Activated naive CD4-positive, alpha-beta T cell treated with Interleukin-2 at 50 U/mL for 16 hours (primary cell): ENCODE measurements around the gene PLD3.
A peak's percentile ranks its signal among the peaks of the same experiment; 100 is the strongest.

ENCODE experiments used
- DNase-seq: peaks from one replicate; pipeline ENCODE4 v3.0.0-alpha.2; 2020

Gene PLD3

GRCh38 chr19:40416918-40417642 is 68.6 kb downstream of the PLD3 start:
- no peak for DNase-seq

GRCh38 chr19:40417643-40417981 is 69.1 kb downstream of the PLD3 start:
- DNase-seq, result no peak

- no peak for DNase-seq
Measured at GRCh38 chr19:40418040-40418439, 69.5 kb downstream of the PLD3 start.

GRCh38 chr19:40419066-40419612 is 70.6 kb downstream of the PLD3 start:
- no peak for DNase-seq

- no peak for DNase-seq
Measured at GRCh38 chr19:40419780-40420179, 71.3 kb downstream of the PLD3 start.

- DNase-seq, result no peak
Measured at GRCh38 chr19:40420451-40420765, 71.9 kb downstream of the PLD3 start.

- peak; percentile 75 for DNase-seq
Measured at GRCh38 chr19:40420766-40421765, 72.6 kb downstream of the PLD3 start.

GRCh38 chr19:40421993-40422747 is 73.7 kb downstream of the PLD3 start:
- no peak for DNase-seq

GRCh38 chr19:40422748-40423566 is 74.5 kb downstream of the PLD3 start:
- no peak for DNase-seq

GRCh38 chr19:40423938-40424337 is 75.4 kb downstream of the PLD3 start:
- DNase-seq, result no peak

GRCh38 chr19:40424637-40425449 is 76.3 kb downstream of the PLD3 start:
- DNase-seq, result no peak

- peak; percentile 100 for DNase-seq
Measured at GRCh38 chr19:40425450-40426287, 77.2 kb downstream of the PLD3 start, which contains the start of gene SERTAD1. Gene SERTAD1 (minus strand): TSS chr19:40425992. CDS start chr19:40423546, 2,446 bp downstream.
